CD4-positive, alpha-beta T cell treated with Interferon gamma for 1 hour (primary cell): ENCODE data around the gene SWT1.
"Not testable (repeated sequence)": the region's sequence is repeated elsewhere in the genome, so short reads cannot be mapped to it uniquely, and the experiment has no call there.

Experiments used
- DNase-seq: peaks from one replicate; pipeline ENCODE4 v3.0.0-alpha.2; 2020

The SWT1 gene

DNA sequence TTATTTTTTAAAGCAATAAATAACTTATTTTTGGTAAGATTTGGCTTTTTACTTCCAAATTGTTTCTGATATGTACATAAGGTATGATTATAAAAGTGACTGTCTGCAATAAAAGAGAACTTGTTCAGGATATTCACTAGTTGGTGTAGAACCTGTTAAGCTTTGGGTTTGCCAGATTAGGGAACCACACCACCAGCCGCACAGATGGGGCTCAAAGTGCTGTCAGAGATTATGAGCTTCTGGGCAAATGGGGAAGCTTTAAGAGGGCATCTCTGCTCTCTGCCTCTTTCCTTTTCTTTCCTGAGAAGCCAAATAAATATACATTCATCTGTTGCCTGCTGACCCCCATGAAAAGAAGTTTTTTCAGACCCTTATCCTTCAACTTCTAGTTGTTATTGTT is 134.7 kb downstream of the SWT1 start:
- DNase-seq, result no peak

DNA sequence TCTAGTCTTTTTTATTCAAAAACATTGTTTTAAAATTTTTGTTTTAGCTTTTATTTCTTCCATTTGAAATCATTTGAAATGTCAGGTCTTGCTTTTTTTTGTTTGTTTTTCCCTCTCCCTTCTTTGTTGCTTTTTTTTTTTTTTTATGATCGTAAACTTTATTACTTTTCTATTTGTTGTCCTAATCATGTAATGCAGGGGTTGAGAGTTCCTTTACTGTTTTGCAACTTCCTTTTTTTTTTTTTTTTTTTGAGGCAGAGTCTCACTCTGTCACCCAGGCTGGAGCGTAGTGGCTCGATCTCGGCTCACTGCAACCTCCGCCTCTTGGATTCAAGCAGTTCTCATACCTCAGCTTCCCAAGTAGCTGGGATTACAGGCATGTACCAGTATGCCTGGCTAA is 135.3 kb downstream of the SWT1 start:
- DNase-seq, result peak; percentile 7

DNA sequence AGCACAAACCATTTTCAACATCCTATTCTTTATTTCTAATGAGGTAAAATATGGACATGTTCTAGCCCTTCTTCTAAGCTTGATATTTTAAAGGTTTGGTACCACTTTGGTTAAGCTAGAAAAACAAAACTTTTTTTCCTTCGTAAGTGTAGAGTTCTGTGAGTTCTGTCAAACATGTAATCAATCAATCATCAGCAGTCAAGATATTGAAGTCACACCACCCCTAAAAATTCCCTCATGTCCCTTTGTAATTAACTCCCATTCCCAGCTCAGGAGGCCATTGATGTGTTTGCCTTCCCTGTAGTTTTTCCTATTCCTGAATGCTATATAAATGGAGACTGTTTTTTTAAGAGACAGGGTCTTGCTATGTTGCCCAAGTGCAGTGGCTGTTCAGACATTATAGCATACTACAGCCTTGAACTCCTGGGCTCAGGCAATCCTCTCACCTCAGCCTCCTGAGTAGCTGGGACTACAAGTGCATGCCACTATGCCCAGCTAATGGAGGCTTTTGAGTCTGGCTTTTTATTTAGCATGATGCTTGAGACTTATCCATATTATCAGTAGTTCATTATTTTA is 137.1 kb downstream of the SWT1 start:
- no peak for DNase-seq

DNA sequence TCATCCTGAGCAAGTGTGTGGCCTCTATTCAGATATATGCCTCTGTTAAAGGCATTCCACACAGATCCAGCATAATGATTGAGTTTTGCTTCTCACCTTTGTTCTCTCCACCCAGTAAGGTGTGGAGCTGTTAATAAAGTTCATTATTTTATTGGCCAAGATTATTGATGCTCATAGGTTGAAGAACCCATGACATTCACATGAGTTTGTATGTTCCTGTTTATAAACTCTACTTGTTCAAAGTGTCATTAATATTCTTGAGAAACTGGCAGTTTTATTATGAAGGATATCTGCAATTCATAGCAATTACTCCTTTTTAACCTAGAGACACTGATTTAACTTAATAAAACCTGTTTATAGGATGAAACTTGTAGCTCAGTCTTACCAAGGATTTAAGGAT is 138.1 kb downstream of the SWT1 start:
- DNase-seq, result no peak

DNA sequence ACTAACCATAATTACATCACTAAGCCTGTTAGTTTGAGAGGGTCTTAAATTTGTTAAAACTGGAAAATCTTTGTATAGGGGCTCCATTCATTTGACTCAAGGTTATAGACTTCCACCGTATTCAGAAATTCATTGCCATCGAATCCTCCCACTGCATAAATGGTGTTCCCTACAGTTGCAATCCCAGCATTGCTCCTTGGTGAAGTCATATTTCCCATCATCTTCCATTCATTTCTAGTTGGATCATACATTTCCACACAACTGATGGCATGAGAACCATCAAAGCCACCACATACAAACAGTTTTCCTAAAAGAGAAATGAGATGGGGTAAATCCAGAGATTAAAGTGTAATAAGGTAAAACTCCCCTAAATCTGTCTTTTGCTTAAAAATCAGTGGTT is 141.0 kb downstream of the SWT1 start:
- no peak for DNase-seq

DNA sequence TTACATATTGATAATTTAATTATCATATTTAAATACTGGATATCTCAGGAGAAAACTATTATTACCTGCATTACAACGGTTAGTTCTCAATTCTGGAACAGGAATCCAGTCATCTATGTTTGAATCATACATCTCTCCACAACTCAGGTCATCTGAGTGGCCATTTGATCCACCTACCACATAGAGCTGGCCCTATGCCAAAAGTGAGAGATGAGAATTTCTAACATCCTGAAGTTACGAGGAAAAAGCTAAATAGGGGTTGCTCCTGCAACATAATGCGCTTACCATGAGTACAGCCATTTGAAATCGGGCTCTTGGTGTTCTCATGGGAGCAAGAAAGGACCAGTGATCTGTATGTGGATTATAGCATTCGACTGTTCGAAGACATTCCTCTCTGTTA is 143.2 kb downstream of the SWT1 start:
- no peak for DNase-seq

DNA sequence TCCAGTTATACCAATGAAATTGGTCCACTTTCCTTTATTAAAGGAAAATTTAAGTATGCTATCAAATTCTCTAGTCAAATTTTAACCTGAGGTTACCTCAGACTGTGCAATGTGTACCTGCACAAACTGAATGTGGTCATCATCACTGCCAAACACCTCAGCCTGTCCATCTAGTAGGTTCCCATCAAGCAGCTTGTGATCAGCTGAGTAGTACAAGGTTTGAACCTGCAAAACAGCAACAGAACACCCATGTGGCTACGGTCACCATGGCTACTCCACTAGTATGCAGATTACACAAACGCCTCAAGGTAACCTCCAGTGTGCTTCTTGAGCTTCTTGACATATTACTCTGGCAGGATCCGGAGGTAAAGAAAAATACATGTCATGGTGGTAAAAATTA is 148.5 kb downstream of the SWT1 start:
- no peak for DNase-seq

DNA sequence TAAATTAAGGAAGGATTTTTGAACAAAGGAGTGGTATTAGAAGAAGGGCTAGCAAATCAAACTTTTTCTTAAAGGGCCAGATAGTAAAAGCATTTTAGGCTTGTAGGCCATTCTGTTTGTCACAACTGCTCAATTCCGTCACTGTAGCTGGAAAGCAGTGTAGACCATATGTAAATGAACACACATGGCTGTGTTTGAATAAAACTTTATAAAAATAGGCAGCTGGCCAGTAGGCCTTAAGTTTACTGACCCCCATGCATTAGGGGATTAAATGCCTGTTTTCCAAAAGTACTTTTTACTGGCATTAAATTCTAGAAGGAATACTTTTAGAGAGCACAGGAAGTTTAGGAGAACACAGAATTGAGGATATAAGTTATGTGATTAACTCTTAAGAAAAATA is 151.2 kb downstream of the SWT1 start:
- no peak for DNase-seq

DNA sequence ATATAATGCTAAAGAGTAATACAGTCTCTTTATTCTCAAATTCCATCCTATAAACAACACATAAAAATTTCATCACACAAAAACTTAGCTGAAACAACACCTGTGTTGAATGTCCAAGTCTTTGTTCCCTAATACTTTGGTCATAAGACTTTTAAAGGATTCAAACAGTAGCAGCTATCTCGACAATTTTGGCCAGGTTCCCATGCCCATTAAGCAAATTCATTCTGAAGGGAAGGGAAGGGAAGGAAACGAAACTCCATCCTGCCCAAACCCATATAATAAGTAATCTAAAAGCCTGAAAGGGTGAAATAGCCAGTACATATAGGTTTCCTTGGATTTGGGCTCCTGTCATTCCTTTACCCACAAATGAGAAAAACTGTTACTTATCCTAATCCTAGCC is 152.6 kb downstream of the SWT1 start:
- no peak for DNase-seq

DNA sequence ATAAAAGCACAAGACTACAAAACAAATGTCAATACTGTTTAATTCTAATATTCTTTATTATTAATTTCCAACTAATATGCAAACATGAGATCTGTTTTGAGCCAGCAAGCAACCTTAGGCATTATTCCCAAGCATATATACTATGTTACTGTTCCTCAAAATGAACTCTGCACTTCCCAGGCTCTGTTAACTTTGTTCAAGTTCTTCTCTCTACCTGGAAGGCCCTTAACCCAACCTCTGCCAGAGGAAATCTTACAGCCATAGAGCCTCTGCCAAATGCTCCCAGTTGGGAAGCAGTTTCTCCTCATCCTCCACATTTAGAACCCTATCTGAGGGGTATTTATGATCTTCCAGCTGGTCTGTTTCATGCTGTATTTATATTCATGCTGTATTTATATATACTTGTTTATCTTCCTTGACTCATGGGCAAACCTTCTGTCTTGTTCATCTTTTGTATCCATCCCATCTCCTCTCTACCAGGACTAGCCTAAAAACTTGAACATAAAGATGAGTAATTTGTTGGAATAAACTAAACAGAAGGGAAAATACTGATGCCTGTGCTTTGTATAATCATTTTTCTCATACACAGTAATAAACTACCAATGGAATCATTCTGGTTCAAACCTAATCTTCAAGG is 154.7 kb downstream of the SWT1 start:
- no peak for DNase-seq

DNA sequence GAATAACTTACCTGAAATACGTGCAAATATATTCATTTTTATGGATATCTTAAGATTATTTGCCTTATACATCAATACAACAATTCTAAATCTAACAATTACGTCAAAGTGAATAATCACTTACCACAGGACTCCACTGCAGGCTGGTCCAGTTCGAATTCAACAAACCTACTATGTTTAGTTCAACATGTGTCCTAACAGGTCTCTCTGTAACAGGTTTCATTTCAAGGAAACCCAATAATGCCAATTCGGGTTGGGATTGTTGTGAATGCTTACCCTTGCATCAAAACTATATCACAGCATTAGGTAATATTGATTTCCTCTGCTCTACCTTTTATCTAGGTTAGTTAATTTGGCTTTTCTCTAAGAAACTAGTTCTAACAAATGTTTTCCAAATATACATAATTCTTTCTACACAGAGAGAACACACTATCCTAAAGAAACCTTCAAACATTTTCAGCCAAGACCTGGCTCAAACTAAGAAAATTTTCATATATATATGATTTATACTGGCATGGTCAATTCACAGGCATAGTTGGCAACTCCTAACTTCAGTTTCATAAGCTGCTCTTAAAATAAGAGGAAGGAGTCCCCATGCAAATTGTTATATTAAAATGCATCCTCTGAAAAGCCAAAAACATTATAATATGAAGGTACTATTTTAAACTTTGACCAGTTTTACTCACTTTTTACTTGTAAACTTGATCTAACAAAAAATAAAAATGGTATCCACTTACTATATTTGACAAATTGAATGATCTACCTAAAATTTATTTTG is 155.6 kb downstream of the SWT1 start:
- no peak for DNase-seq

DNA sequence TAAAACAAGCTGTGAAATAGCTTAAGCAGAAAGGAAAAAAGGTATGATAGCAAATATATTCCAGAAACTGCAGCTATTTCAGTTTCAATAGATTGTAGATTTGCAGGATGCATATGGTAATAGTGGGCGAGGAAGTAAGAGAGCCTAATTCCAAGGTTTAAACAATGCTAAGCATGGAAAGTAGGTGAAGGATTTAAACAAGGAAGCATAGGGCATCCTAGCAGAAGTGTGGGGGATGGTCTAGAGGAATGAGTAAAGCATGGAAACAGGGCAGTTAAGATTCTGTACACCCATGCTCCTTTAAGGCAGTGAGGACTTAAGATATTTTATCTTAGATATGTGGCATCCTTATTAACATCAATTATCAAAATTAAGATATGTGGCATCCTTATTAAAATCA is 157.4 kb downstream of the SWT1 start:
- no peak for DNase-seq

DNA sequence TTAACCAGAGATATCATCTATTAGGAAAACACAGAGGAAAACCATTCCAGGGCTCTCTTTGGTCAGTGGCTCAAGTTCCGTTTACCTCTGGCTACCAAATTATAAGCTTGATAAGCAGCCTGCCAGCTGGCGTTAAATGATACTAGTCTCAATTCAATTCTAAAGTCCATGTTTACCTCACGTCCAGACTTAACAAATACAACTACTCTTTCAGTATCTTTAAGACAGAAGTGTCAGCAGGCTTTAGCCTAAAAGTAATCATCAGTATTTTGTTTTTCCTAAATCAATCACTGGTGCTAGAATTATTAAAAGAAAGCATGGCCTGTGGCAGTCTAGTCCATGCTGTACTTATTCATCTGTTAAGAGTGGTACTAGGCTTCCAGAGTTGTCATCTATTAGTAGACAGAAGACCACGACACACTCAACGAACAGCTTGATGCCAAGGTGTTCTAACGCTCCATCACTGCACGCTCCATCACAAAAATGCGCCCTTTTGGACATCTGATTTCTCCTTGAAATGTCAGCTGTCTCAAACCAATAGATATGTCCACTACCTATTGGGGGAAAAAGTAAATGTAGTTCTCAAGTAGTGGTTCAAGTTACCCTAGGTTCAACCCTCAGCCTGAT is 158.6 kb downstream of the SWT1 start:
- DNase-seq, result no peak

DNA sequence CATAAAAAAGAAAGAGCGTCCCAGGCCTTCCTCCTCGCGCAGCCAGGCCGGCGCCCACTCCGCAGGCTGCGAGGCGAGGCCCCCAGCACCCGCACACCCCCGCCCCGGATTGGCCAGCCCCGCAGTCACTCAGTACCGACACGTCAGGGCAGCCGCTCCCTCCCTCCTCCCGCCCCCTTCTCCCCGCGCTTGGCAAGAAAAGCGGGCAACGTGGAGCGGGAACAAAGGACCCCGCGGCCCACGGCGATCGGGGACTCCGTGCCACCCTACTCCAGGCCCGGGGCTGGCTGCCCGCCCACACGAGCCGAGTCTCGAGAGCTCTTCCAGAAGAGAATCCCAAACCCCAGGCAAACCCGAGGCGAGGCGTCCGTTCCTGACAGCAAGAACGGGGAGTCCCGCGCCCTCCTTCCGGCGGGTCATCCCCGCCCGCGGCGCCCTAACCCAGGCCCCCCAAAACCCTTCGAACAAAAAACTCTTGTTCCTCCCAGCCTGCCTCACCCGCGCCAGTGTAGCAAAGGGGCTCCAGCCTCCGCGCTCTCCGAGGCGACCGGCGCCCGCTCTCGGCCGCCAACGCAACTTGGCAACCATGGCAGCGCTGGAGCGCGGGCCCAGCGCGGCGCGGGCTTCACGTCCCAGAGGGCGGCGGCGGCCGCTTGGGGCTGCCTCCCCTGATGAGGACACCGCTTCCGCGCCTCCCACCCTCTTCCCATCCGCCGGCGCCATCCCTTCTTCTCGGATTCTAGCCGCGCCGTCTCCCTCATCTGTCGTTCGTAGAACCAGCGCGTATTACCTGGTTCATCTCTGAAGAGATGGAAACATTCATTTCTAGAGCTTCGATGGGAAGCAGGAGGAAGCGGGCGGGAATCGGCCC is 159.4 kb downstream of the SWT1 start:
- peak; percentile 88 for DNase-seq

DNA sequence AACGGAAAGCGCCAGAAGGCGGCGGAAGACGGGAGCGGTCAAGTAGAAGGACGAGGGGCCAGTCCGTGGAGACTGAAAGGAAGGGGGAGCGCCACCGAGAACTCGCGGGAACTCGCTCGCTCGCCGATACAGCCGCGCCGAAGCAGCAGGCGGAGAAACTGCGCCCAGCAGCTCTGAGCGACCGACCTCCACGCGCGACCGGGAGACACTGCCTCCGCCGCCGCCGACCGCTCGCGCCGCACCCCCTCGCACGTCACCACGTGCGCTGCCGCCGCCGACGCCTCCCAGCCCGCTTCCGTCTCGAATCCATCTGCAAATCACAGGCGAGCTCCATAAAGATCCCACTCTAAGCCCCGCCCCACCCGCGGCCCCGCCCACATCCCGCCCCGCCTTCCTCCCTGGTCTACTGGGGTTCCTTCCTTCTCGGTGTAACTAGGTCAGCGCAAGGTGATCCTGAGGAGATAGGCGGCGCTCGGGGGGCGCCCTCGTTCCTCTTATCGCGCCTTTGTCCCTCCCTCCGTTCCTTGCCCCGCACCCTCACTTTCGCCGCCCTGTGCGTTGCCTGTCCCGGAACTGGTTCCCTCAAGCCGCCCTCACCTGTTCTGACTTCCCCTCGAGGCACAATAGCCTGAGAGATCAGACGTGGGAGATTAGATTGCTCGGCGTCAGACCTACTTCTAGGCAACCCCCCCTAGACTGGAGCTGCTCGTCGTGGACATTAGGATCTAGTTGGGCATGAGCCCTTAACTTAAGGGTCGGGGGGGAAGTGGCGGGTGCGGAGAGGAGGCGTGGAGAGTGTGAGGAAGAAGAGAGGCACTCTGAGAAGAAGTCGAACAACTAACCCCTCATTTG is 160.3 kb downstream of the SWT1 start, which contains the start of gene IVNS1ABP:
Gene IVNS1ABP (minus strand): TSS at position 210 of the 852 bp plus-strand sequence. CDS start 7,750 bp downstream, outside the sequence.
- DNase-seq, result peak; percentile 98

DNA sequence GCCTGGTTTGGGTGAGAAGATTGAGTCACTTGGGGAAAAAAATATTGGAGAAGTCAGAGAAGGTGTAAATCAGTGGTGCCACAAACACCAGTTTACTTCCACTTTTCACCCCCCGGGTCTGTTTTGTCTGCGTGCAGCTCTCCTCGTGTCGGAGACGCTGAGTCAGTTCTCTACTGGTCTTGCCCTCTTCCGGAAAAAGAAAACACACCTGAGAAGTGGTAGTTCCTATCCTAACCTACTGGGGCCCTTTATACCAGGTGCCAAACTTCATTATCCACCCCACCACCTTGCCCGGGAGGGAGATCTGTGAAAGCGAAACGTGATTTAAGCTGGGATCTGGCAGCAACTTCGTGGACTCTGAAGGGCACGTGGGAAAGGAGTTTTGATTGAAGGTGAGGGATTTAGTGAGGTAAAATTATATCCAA is 160.9 kb downstream of the SWT1 start:
- peak; percentile 79 for DNase-seq

DNA sequence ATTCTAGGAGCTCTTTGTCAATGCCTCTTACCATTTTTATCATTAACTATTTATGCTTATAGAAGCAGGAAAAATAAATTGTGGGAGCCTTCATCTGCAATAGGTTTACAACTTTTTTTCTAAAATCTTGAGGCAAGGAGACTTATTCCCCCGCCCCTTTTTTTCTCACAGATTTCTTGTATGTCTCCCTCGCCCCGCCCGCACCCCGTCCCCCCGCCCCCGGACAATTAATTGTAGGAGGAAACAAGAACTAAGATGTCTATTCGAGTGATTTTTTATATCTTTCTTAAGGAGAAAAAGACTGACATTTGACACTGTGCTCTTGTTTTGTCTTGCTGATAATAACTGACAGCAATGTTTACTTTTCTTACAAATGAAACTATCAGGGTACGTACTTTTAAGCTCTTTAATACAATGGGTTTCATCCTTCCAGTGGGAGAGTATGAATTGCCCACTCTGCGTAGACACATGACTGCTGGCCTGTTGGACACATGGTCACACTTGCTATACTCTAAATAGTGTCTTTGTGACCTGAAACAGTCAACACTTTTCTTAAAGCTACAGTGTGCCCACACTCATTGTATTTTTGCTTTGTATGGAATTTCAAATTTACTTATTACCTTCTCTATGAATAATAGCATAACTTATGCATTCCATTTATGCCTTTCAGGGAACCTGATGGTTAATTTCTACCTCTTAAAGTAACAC is 161.6 kb downstream of the SWT1 start:
- DNase-seq, result no peak

DNA sequence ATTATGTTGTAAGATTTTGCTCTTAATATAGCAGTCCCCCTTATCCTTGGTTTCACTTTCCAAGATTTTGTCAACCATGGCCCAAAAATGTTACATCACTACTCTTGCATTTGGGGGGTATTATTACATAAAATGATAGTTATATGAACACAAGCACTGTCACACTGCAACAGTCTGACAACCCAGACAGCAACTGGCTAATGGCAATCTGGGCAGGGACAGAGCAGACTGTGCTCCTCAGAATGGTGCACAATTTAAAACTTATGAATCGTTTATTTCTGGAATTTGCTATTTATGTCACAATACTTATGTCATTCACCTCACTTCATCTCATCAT is 162.1 kb downstream of the SWT1 start:
- no peak for DNase-seq

DNA sequence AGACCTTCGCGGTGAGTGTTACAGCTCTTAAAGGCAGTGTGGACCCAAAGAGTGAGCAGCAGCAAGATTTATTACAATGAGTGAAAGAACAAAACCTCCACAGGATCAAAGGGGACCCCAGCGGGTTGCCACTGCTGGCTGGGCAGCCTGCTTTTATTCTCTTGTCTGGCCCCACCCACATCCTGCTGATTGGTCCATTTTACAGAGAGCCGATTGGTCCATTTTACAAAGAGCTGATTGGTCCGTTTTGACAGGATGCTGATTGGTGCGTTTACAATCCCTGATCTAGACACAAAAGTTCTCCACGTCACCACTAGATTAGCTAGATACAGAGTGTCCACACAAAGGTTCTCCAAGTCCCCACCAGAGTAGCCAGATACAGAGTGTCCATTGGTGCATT is 164.1 kb downstream of the SWT1 start:
- DNase-seq, result not testable (repeated sequence)

DNA sequence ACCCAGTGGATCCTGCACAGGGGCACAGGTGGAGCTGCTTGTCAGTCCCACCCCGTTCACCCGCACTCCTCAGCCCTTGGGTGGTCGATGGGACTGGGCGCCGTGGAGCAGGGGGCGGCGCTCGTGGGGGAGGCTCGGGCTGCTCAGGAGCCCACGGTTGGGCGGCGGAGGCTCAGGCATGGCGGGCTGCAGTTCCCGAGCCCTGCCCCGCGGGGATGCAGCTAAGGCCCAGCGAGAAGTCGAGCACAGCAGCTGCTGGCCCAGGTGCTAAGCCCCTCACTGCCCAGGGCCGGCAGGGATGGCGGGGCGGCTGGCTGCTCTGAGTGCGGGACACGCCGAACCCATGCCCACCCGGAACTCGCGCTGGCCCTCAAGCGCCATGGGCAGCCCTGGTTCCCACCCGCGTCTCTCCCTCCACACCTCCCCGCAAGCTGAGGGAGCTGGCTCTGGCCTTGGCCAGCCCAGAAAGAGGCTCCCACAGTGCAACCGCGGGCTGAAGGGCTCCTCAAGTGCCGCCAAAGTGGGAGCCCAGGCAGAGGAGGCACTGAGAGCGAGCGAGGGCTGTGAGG is 164.8 kb downstream of the SWT1 start:
- DNase-seq, result not testable (repeated sequence)

DNA sequence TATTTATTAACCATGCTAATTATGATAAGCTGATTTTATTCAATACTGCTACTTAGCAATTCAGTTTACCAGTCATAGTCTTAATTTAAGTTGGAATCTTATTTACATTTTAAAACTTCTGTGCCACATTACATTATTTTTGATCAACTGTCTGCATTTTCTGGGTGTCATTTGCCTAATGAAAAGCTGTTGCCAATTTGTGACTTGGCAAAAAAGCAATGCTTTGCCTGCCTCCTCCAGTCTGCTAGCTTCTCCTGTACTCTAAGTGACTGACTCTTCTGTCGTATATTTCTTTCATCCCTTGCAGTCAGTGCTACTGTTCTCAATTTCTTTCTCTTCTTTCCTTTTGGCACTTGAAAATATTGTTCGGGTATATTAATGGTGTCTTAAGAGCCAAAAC is 165.7 kb downstream of the SWT1 start:
- DNase-seq, result no peak
